Measurements from ENCODE around the gene DCP2.

Gene DCP2

DNA sequence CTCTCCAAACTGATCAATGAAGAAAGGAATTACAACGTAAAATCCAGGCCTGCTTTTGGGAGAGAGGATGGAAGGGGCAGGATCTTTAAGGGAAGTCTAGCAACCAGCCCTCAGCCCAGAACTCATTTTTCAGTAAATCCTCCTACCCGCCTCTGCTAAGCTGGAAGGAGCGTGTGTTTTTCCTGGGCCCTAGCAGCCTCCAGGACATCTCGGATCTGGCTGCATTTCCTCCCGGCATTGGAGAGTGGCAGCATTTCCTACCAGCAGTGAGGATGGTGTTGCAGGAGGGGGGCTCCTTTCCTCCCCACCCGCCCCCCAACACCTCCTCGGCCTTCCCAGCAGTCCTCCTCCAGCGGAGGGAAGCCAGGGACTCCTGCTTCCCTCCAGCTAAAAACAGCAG lies 54.5 kb downstream of the DCP2 start:
- Histone ChIP-seq H3K27me3 (ENCODE audit: insufficient read depth, low read length, poor library complexity) (no peaks in the 10 kb centered on the region), H3K9ac (ENCODE audit: low read length) (no peak overlapping the region), H3K4ac (ENCODE audit: low read depth, low read length) (no peak overlapping the region), H3K4me1 (ENCODE audit: control insufficient read depth, low read depth, low read length) (peaks cover 14% of the 10 kb centered on the region), H3K4me2 (ENCODE audit: low read length) (no peak overlapping the region), H3K56ac (ENCODE audit: low read length) (no peak overlapping the region), H4K5ac (ENCODE audit: low read length) (no peak overlapping the region), H2BK5ac (ENCODE audit: low read length) (no peak overlapping the region), H3K79me1 (ENCODE audit: low read length) (peaks cover 2% of the 10 kb centered on the region), H3K79me2 (ENCODE audit: control insufficient read depth, insufficient read depth, low read length) (no peaks in the 10 kb centered on the region), H3K36me3 (ENCODE audit: control insufficient read depth, insufficient read depth, low read length) (peaks cover 17% of the 10 kb centered on the region), H3K4me3 (ENCODE audit: low read length) (no peak overlapping the region), H2BK120ac (ENCODE audit: low read depth, low read length) (no peak overlapping the region), H4K8ac (ENCODE audit: low read depth, low read length) (no peak overlapping the region), H2AK5ac (ENCODE audit: low read length) (no peak overlapping the region), H3K23ac (ENCODE audit: low read length) (no peak overlapping the region), H3K27ac (ENCODE audit: low read depth, low read length) (no peak overlapping the region), H3K18ac (ENCODE audit: low read length) (no peak overlapping the region), H2BK15ac (replicated peaks; ENCODE audit: low read depth) (no peak overlapping the region)
- peak; percentile 39 for DNase-seq
- WGBS (ENCODE audit: extremely low coverage, insufficient coverage, low lambda C conversion rate): no CpG with 5 or more reads among the region's 8 CpGs

DNA sequence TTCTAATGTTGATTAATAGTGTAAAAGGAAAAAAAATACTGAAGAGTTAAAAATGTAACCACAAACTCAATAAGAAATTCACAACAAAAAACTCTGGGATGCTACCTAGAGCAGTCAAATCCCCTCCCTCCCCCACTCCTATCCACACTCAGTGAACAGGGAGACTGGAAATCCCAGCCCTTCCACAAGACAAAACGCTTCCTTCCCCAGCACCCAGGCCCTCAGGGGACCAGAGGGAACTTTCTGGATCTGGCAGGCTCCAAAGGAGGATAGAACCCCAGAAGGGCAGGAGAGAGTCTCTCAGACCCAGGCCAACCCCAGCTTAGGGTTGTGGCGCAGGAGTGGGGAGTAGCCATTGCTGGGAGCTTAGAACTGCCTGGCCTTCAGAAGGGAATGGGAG lies 55.0 kb downstream of the DCP2 start:
- Histone ChIP-seq H3K56ac (ENCODE audit: low read length) (peak overlapping the region; percentile 43), H3K79me1 (ENCODE audit: low read length) (peaks cover 2% of the 10 kb centered on the region), H3K4ac (ENCODE audit: low read depth, low read length) (no peak overlapping the region), H2BK120ac (ENCODE audit: low read depth, low read length) (no peak overlapping the region), H3K27ac (ENCODE audit: low read depth, low read length) (no peak overlapping the region), H4K8ac (ENCODE audit: low read depth, low read length) (no peak overlapping the region), H3K36me3 (ENCODE audit: control insufficient read depth, insufficient read depth, low read length) (peaks cover 20% of the 10 kb centered on the region), H3K27me3 (ENCODE audit: insufficient read depth, low read length, poor library complexity) (no peaks in the 10 kb centered on the region), H3K4me3 (ENCODE audit: low read length) (no peak overlapping the region), H2BK15ac (replicated peaks; ENCODE audit: low read depth) (no peak overlapping the region), H3K23ac (ENCODE audit: low read length) (peak overlapping the region; percentile 68), H3K9ac (ENCODE audit: low read length) (no peak overlapping the region), H3K4me2 (ENCODE audit: low read length) (no peak overlapping the region), H3K18ac (ENCODE audit: low read length) (peak overlapping the region; percentile 63), H2BK5ac (ENCODE audit: low read length) (no peak overlapping the region), H3K79me2 (ENCODE audit: control insufficient read depth, insufficient read depth, low read length) (no peaks in the 10 kb centered on the region), H3K4me1 (ENCODE audit: control insufficient read depth, low read depth, low read length) (peaks cover 14% of the 10 kb centered on the region), H4K5ac (ENCODE audit: low read length) (no peak overlapping the region), H2AK5ac (ENCODE audit: low read length) (no peak overlapping the region)
- WGBS (ENCODE audit: extremely low coverage, insufficient coverage, low lambda C conversion rate): no CpG with 5 or more reads among the region's 2 CpGs
- DNase-seq: no peak

DNA sequence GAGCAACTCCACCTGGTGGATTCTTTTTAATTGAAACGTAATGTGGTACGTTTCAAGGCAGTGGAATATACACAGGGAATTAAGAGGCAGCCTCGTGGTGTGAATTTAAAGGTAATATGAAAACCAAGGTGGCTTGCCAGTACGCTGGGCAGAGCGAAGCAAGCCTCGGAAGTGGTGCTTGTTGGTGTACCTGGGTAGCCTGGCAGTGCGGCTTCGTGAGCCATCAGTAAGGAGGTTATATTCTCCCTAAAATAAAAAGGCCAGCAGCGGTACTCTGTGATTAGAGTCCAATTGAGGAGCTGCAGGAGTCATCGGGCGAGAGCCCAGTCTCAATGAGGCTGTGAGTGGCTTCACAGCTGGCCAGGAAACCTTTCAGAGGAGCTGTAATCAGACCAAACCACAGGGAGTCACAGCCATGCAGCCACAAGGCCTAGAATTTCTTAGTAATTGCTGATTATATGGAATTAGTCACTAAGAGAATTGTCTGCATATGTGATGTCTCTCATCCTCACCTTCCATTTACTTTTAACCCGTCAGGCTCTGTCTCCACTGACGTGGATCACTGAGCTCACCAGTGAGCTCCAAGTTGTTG lies 57.7 kb downstream of the DCP2 start:
- no peak overlapping the region for H2BK15ac ChIP-seq (replicated peaks; ENCODE audit: low read depth)
- H3K79me1 ChIP-seq (ENCODE audit: low read length): peaks cover 2% of the 10 kb centered on the region
- peak overlapping the region; percentile 54 for H3K56ac ChIP-seq (ENCODE audit: low read length)
- peak; percentile 94 for DNase-seq
- H3K4me3 ChIP-seq (ENCODE audit: low read length): no peak overlapping the region
- H3K4me2 ChIP-seq (ENCODE audit: low read length): no peak overlapping the region
- peak overlapping the region; percentile 20 for H3K9ac ChIP-seq (ENCODE audit: low read length)
- no peaks in the 10 kb centered on the region for H3K79me2 ChIP-seq (ENCODE audit: control insufficient read depth, insufficient read depth, low read length)
- no peak overlapping the region for H3K4ac ChIP-seq (ENCODE audit: low read depth, low read length)
- peaks cover 14% of the 10 kb centered on the region for H3K4me1 ChIP-seq (ENCODE audit: control insufficient read depth, low read depth, low read length)
- no CpG with 5 or more reads among the region's 13 CpGs for WGBS (ENCODE audit: extremely low coverage, insufficient coverage, low lambda C conversion rate)
- H3K18ac ChIP-seq (ENCODE audit: low read length): no peak overlapping the region
- peaks cover 10% of the 10 kb centered on the region for H3K36me3 ChIP-seq (ENCODE audit: control insufficient read depth, insufficient read depth, low read length)
- H4K8ac ChIP-seq (ENCODE audit: low read depth, low read length): no peak overlapping the region
- no peaks in the 10 kb centered on the region for H3K27me3 ChIP-seq (ENCODE audit: insufficient read depth, low read length, poor library complexity)
- no peak overlapping the region for H3K23ac ChIP-seq (ENCODE audit: low read length)
- no peak overlapping the region for H2BK120ac ChIP-seq (ENCODE audit: low read depth, low read length)
- peak overlapping the region; percentile 67 for H3K27ac ChIP-seq (ENCODE audit: low read depth, low read length)
- H4K5ac ChIP-seq (ENCODE audit: low read length): no peak overlapping the region
- H2BK5ac ChIP-seq (ENCODE audit: low read length): no peak overlapping the region
- no peak overlapping the region for H2AK5ac ChIP-seq (ENCODE audit: low read length)

DNA sequence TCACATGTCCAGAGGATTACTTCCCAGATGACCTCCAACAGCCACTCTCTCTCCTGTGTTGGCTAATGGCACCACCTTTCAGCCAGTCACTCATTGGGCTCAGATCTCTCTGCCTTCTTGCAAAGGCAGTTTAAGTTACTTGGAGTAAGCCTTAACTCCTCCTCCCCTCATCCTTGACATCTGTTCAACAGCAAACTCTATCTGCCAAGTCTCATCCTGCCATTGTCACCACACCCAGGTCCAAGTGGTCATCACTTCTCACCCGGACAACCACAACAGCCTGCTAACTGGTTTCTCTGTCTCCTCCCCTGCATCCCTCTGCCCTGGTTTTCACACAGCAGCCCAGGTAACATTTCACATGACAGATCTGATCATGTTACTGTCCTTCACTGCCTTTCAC lies 58.5 kb downstream of the DCP2 start:
- Histone ChIP-seq H4K8ac (ENCODE audit: low read depth, low read length) (no peak overlapping the region), H3K9ac (ENCODE audit: low read length) (no peak overlapping the region), H3K79me1 (ENCODE audit: low read length) (no peaks in the 10 kb centered on the region), H3K4me3 (ENCODE audit: low read length) (no peak overlapping the region), H3K18ac (ENCODE audit: low read length) (no peak overlapping the region), H3K56ac (ENCODE audit: low read length) (peak overlapping the region; percentile 45), H3K27me3 (ENCODE audit: insufficient read depth, low read length, poor library complexity) (no peaks in the 10 kb centered on the region), H2BK15ac (replicated peaks; ENCODE audit: low read depth) (no peak overlapping the region), H2BK5ac (ENCODE audit: low read length) (peak overlapping the region; percentile 11), H3K36me3 (ENCODE audit: control insufficient read depth, insufficient read depth, low read length) (peaks cover 7% of the 10 kb centered on the region), H2AK5ac (ENCODE audit: low read length) (no peak overlapping the region), H2BK120ac (ENCODE audit: low read depth, low read length) (no peak overlapping the region), H3K4me1 (ENCODE audit: control insufficient read depth, low read depth, low read length) (peaks cover 14% of the 10 kb centered on the region), H4K5ac (ENCODE audit: low read length) (no peak overlapping the region), H3K23ac (ENCODE audit: low read length) (no peak overlapping the region), H3K4ac (ENCODE audit: low read depth, low read length) (no peak overlapping the region), H3K4me2 (ENCODE audit: low read length) (no peak overlapping the region), H3K79me2 (ENCODE audit: control insufficient read depth, insufficient read depth, low read length) (no peaks in the 10 kb centered on the region), H3K27ac (ENCODE audit: low read depth, low read length) (peak overlapping the region; percentile 3)
- DNase-seq: no peak
- no CpG with 5 or more reads among the region's 1 CpG for WGBS (ENCODE audit: extremely low coverage, insufficient coverage, low lambda C conversion rate)

DNA sequence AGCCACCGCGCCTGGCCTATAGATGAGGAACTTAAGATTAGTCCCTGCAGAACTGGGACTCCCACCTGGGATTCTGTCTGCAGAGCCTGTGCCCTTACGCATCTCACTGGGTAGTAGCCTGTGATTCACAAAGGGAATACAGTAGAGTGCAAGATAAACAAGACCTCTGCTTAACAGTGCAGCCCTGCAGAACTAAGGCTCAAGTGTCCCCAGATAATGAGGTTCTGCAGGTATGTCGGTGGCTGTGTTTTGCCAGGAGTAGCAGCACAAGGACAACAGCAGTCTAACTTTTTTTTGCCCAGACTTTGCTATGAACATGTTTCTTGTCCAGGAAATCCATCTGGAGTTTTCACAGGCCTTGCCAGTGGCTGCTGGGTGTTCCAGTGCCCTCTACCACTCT lies 59.7 kb downstream of the DCP2 start:
- Histone ChIP-seq H2BK5ac (ENCODE audit: low read length) (no peak overlapping the region), H3K27me3 (ENCODE audit: insufficient read depth, low read length, poor library complexity) (no peaks in the 10 kb centered on the region), H4K8ac (ENCODE audit: low read depth, low read length) (no peak overlapping the region), H3K79me1 (ENCODE audit: low read length) (no peaks in the 10 kb centered on the region), H3K4me3 (ENCODE audit: low read length) (no peak overlapping the region), H2BK15ac (replicated peaks; ENCODE audit: low read depth) (no peak overlapping the region), H3K9ac (ENCODE audit: low read length) (no peak overlapping the region), H3K4me1 (ENCODE audit: control insufficient read depth, low read depth, low read length) (peaks cover 14% of the 10 kb centered on the region), H4K5ac (ENCODE audit: low read length) (no peak overlapping the region), H2BK120ac (ENCODE audit: low read depth, low read length) (no peak overlapping the region), H3K56ac (ENCODE audit: low read length) (no peak overlapping the region), H3K18ac (ENCODE audit: low read length) (no peak overlapping the region), H3K4ac (ENCODE audit: low read depth, low read length) (no peak overlapping the region), H3K23ac (ENCODE audit: low read length) (no peak overlapping the region), H3K27ac (ENCODE audit: low read depth, low read length) (no peak overlapping the region), H2AK5ac (ENCODE audit: low read length) (no peak overlapping the region), H3K36me3 (ENCODE audit: control insufficient read depth, insufficient read depth, low read length) (peaks cover 7% of the 10 kb centered on the region), H3K79me2 (ENCODE audit: control insufficient read depth, insufficient read depth, low read length) (no peaks in the 10 kb centered on the region), H3K4me2 (ENCODE audit: low read length) (no peak overlapping the region)
- no CpG with 5 or more reads among the region's 4 CpGs for WGBS (ENCODE audit: extremely low coverage, insufficient coverage, low lambda C conversion rate)
- no peak for DNase-seq

DNA sequence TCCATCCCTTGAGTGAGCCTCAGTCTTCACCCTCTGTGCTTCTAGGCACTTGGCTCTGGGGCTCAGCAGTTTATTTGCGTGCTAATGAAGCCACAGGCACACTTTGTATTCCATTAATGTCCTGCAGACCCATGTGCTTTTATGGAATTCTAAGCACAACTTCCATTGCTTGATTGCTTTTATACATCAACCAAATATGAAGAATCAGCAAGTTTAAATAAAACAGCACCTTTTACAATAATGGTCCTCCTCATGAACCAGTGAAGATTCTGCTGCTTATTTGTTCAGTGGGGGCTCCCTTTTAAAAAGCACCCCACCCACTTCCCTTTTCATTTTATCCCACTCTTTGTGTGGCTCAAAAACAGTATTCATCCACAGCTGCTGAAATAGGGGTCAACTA lies 60.2 kb downstream of the DCP2 start:
- H3K36me3 ChIP-seq (ENCODE audit: control insufficient read depth, insufficient read depth, low read length): peaks cover 7% of the 10 kb centered on the region
- no peak overlapping the region for H2BK5ac ChIP-seq (ENCODE audit: low read length)
- H3K18ac ChIP-seq (ENCODE audit: low read length): no peak overlapping the region

More for the DNA sequence above, 60.2 kb downstream of the DCP2 start:
- no CpG with 5 or more reads among the region's 1 CpG for WGBS (ENCODE audit: extremely low coverage, insufficient coverage, low lambda C conversion rate)
- Histone ChIP-seq H3K4ac (ENCODE audit: low read depth, low read length) (no peak overlapping the region), H2AK5ac (ENCODE audit: low read length) (no peak overlapping the region), H2BK120ac (ENCODE audit: low read depth, low read length) (no peak overlapping the region), H3K56ac (ENCODE audit: low read length) (no peak overlapping the region), H3K4me3 (ENCODE audit: low read length) (no peak overlapping the region), H3K4me2 (ENCODE audit: low read length) (no peak overlapping the region), H3K27ac (ENCODE audit: low read depth, low read length) (no peak overlapping the region), H3K4me1 (ENCODE audit: control insufficient read depth, low read depth, low read length) (peaks cover 11% of the 10 kb centered on the region), H4K8ac (ENCODE audit: low read depth, low read length) (no peak overlapping the region), H2BK15ac (replicated peaks; ENCODE audit: low read depth) (no peak overlapping the region), H3K9ac (ENCODE audit: low read length) (no peak overlapping the region), H3K79me2 (ENCODE audit: control insufficient read depth, insufficient read depth, low read length) (no peaks in the 10 kb centered on the region), H4K5ac (ENCODE audit: low read length) (no peak overlapping the region), H3K27me3 (ENCODE audit: insufficient read depth, low read length, poor library complexity) (no peaks in the 10 kb centered on the region), H3K79me1 (ENCODE audit: low read length) (no peaks in the 10 kb centered on the region), H3K23ac (ENCODE audit: low read length) (no peak overlapping the region)
- no peak for DNase-seq

Data from mesendoderm (in vitro differentiated cells).